K562 (cell line): Measurements from ENCODE around the gene EYA2. TPM values are rescaled to one million over a fixed set of nuclear protein-coding genes. Genes with fewer than 3 reads are reported as not detected.
A peak's percentile ranks its signal among the peaks of the same experiment; 100 is the strongest.

ENCODE experiments used
- BRCA1 ChIP-seq, 2 experiments: fragments of 450-650 bp in 1 of 2; sonication (generic) in 1 of 2; formaldehyde crosslinking in 1 of 2; IDR thresholded peaks; 2 replicates each; pipeline versions ENCODE4 v1.5.0 to v1.6.1; 2017 to 2020; ENCODE audit warnings: mild to moderate bottlenecking in 1 of 2, missing genetic modification reagents in 1 of 2
- DACH1 ChIP-seq: fragments of 450-650 bp; IDR thresholded peaks from 2 replicates; pipeline ENCODE4 v1.6.1; 2018; ENCODE audit not compliant: partially characterized antibody
- FOXJ3 ChIP-seq: sonication (generic); formaldehyde crosslinking; IDR thresholded peaks from 2 replicates; pipeline ENCODE4 v1.4.0; 2020; ENCODE audit warnings: mild to moderate bottlenecking, missing genetic modification reagents
- GTF2E2 ChIP-seq: fragments of 200-800 bp; sonication (Bioruptor generic); IDR thresholded peaks from 2 replicates; pipeline ENCODE4 v1.6.1; 2016; ENCODE audit warnings: missing genetic modification characterization, missing compliant biosample characterization
- MITF ChIP-seq: IDR thresholded peaks from 2 replicates; pipeline ENCODE4 v1.6.1; 2014; ENCODE audit warnings: antibody characterized with exemption
- SNRNP70 ChIP-seq: fragments of 200-400 bp; formaldehyde crosslinking; optimal IDR thresholded peaks from 2 replicates; pipeline ENCODE3; 2017; ENCODE audit warnings: low read depth, low read length
- ZNF354B ChIP-seq: fragments of 250-450 bp; sonication (Bioruptor Pico); IDR thresholded peaks from 2 replicates; pipeline ENCODE4 v1.4.0; 2020
- ZNF408 ChIP-seq: fragments of 250-450 bp; sonication (Bioruptor Pico); IDR thresholded peaks from 2 replicates; pipeline ENCODE4 v1.4.0; 2020; ENCODE audit warnings: low read depth, mild to moderate bottlenecking, moderate library complexity
- ZNF592 ChIP-seq: fragments of 450-650 bp; IDR thresholded peaks from 2 replicates; pipeline ENCODE4 v1.6.1; 2017; ENCODE audit warnings: antibody characterized with exemption, mild to moderate bottlenecking
- ZNF77 ChIP-seq: fragments of 250-450 bp; sonication (Bioruptor Pico); IDR thresholded peaks from 2 replicates; pipeline ENCODE4 v1.5.0; 2020
- polyA plus RNA-seq, 8 experiments: library from polyadenylated mRNA; depleted of rRNA in 4 of 8; stranded (reverse) in 5 of 8; unstranded in 3 of 8; fragments of >200 nt; fragmentation: Nextera tagmentation in 2 of 8; fragmentation: Illumina TruSeq in 1 of 8; extraction: Ambion mirVana in 2 of 8; extraction: Trizol in 1 of 8; gene quantifications; 2 replicates each; pipeline versions ENCODE4 v1.2.1 to v1.2.3, GENCODE V29; 2011 to 2014; ENCODE audit warnings: inconsistent platforms in 1 of 8, missing spikeins in 1 of 8
- total RNA-seq, 7 experiments: library from RNA; depleted of rRNA in 6 of 7; stranded (reverse); fragments of >200 nt in 6 of 7; fragmentation: Illumina TruSeq in 2 of 7; extraction: Trizol in 2 of 7; gene quantifications; 2 replicates each; pipeline versions ENCODE4 v1.2.1 to v1.2.3, GENCODE V29; 2011 to 2021; ENCODE audit warnings: low replicate concordance in 1 of 7

Gene EYA2
- total and polyA plus RNA-seq, 9 of the 15 experiments (the other 6 are each of a cell fraction or from before 2014, with no cell fraction given): 0.03 TPM; not detected in 8

GRCh38 chr20:47220161-47220582 is 325.5 kb downstream of the EYA2 start (continued):
- no peak for TF ChIP-seq DACH1
- no peak for TF ChIP-seq GTF2E2
- no peak for TF ChIP-seq ZNF77 (CRISPR knock-in tag)
- TF ChIP-seq FOXJ3 (CRISPR knock-in tag): no peak
- no peak for TF ChIP-seq ZNF354B (CRISPR knock-in tag)
- no peak for TF ChIP-seq MITF
- no peak for TF ChIP-seq SNRNP70
- no peak for TF ChIP-seq BRCA1 (IDR thresholded peaks at IDR 0.05)
- no peak for TF ChIP-seq BRCA1 (CRISPR knock-in tag; IDR thresholded peaks at IDR 0.05)
- 0 out of 2 replicates have a peak, but pooled peaks have one; percentile 27 for TF ChIP-seq ZNF592
- no peak for TF ChIP-seq ZNF408 (CRISPR knock-in tag)
